ENCODE measurements around the gene COL2A1. TPM values are rescaled to one million over a fixed set of nuclear protein-coding genes. Genes with fewer than 3 reads are reported as not detected.

COL2A1 gene
- total and polyA plus RNA-seq, 9 of the 15 experiments (the other 6 are each of a cell fraction or from before 2014, with no cell fraction given) = 0.46 TPM; not detected in 8

- TF ChIP-seq DIDO1 (tag; IDR thresholded peaks at IDR 0.05; ENCODE audit: low read depth) (no peak), MTA1 (IDR thresholded peaks at IDR 0.05; ENCODE audit: borderline replicate concordance) (no peak), RBM34 (IDR thresholded peaks at IDR 0.05; ENCODE audit: borderline replicate concordance, insufficient read depth, low read length) (no peak), U2AF1 (optimal IDR thresholded peaks at IDR 0.05; ENCODE audit: low read depth, low read length) (no peak)
These were observed 21.5 kb downstream of the COL2A1 start (continued) for GRCh38 chr12:47982770-47983169.

- H3K4me1 ChIP-seq (replicated peaks in 1 of 2; ENCODE audit: control insufficient read depth in 2 of 2, insufficient read depth in 2 of 2, low read length in 2 of 2) = peaks cover 0 to 16% of the 10 kb centered on the region in 2 experiments; a peak in 2 of 5 replicates
- no peak overlapping the region for H3K4me3 ChIP-seq
- no peak overlapping the region for H3K9ac ChIP-seq (ENCODE audit: insufficient read depth in 1 of 2, low read depth in 2 of 2, low read length in 2 of 2)
- H2AFZ ChIP-seq (ENCODE audit: low read depth, low read length) = no peak overlapping the region
- WGBS (ENCODE audit: insufficient coverage, low coverage, missing lambda C conversion rate) = 3% methylated on average over 5 of the region's 5 CpGs
- ChIA-PET POLR2A (interaction anchor here (1.0 to 1.3 kb wide), 3 partner anchors 8 to 19 kb away, joined by 3 to 6 read pairs (median 5); partner anchors contain the start of gene TMEM106C), CTCF (ENCODE audit: low intra/inter-chr PET ratio) (no interaction called here)
- no peaks in the 10 kb centered on the region for H3K36me3 ChIP-seq (ENCODE audit: control insufficient read depth, insufficient read depth, low read length)
- no peaks in the 10 kb centered on the region for H3K79me2 ChIP-seq (ENCODE audit: control insufficient read depth, insufficient read depth, low read length)
- no peak overlapping the region for H3K4me2 ChIP-seq (ENCODE audit: insufficient read depth, low read length)
- H3K27ac ChIP-seq (ENCODE audit: extremely low read depth, low read depth, low read length) = no peak overlapping the region
- no peaks in the 10 kb centered on the region for H3K9me3 ChIP-seq (replicated peaks; ENCODE audit: control insufficient read depth, insufficient read depth, low read depth, low read length)
- in situ Hi-C loops (cut with MboI) = no loop called here
- peaks cover 11% of the 10 kb centered on the region; the same call in 1 of the 2 replicates for H4K20me1 ChIP-seq (replicated peaks; ENCODE audit: control insufficient read depth, insufficient read depth, low read length)
- DNase-seq (ENCODE audit: extremely low read depth in 1 of 4, low spot score in 3 of 4) (no peak), FAIRE-seq (no peak), ATAC-seq (no peak)
- H3K27me3 ChIP-seq (ENCODE audit: control insufficient read depth in 2 of 2, insufficient read depth in 2 of 2, low read length in 2 of 2) = peaks cover 39 to 96% of the 10 kb centered on the region in 2 experiments; a peak in 4 of 5 replicates
- intact Hi-C loops (cut with micrococcal nuclease) = no loop called here
- peaks cover 3% of the 10 kb centered on the region for H3K9me1 ChIP-seq (ENCODE audit: control insufficient read depth, insufficient read depth, low read length)
- no TSS peak for BruUV-seq (replicated peaks)
- TF ChIP-seq NFE2L1 (tag; IDR thresholded peaks at IDR 0.05; ENCODE audit: borderline replicate concordance, low read depth) (no peak), NCOA1 (IDR thresholded peaks at IDR 0.05; ENCODE audit: low read depth) (no peak), ZZZ3 (IDR thresholded peaks at IDR 0.05) (no peak), IFI16 (CRISPR knock-in tag; IDR thresholded peaks at IDR 0.05) (no peak), NFIX (CRISPR knock-in tag; IDR thresholded peaks at IDR 0.05; ENCODE audit: low read depth) (no peak), ELF1 (tag; IDR thresholded peaks at IDR 0.05) (no peak), GATAD2B (IDR thresholded peaks at IDR 0.05; ENCODE audit: borderline replicate concordance) (no peak), ERF (CRISPR knock-in tag; IDR thresholded peaks at IDR 0.05) (no peak), HOXB6 (CRISPR knock-in tag; IDR thresholded peaks at IDR 0.05; ENCODE audit: borderline replicate concordance) (no peak), BRD9 (IDR thresholded peaks at IDR 0.05; ENCODE audit: low read depth, partially characterized antibody) (no peak)
- TF ChIP-seq, protein P1, sequence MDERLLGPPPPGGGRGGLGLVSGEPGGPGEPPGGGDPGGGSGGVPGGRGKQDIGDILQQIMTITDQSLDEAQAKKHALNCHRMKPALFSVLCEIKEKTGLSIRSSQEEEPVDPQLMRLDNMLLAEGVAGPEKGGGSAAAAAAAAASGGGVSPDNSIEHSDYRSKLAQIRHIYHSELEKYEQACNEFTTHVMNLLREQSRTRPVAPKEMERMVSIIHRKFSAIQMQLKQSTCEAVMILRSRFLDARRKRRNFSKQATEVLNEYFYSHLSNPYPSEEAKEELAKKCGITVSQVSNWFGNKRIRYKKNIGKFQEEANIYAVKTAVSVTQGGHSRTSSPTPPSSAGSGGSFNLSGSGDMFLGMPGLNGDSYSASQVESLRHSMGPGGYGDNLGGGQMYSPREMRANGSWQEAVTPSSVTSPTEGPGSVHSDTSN (CRISPR knock-in tag; IDR thresholded peaks at IDR 0.05; ENCODE audit: low read depth) = no peak
- TF ChIP-seq, protein P1 (tag; conservative IDR thresholded peaks at IDR 0.05; ENCODE audit: low read depth) = no peak
- TF ChIP-seq, protein P2, sequence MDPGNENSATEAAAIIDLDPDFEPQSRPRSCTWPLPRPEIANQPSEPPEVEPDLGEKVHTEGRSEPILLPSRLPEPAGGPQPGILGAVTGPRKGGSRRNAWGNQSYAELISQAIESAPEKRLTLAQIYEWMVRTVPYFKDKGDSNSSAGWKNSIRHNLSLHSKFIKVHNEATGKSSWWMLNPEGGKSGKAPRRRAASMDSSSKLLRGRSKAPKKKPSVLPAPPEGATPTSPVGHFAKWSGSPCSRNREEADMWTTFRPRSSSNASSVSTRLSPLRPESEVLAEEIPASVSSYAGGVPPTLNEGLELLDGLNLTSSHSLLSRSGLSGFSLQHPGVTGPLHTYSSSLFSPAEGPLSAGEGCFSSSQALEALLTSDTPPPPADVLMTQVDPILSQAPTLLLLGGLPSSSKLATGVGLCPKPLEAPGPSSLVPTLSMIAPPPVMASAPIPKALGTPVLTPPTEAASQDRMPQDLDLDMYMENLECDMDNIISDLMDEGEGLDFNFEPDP (CRISPR knock-in tag; IDR thresholded peaks at IDR 0.05) = no peak
- TF ChIP-seq, protein P3, sequence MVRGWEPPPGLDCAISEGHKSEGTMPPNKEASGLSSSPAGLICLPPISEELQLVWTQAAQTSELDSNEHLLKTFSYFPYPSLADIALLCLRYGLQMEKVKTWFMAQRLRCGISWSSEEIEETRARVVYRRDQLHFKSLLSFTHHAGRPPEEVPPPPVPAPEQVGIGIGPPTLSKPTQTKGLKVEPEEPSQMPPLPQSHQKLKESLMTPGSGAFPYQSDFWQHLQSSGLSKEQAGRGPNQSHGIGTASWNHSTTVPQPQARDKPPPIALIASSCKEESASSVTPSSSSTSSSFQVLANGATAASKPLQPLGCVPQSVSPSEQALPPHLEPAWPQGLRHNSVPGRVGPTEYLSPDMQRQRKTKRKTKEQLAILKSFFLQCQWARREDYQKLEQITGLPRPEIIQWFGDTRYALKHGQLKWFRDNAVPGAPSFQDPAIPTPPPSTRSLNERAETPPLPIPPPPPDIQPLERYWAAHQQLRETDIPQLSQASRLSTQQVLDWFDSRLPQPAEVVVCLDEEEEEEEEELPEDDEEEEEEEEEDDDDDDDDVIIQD (CRISPR knock-in tag; IDR thresholded peaks at IDR 0.05) = no peak
These were observed 22.0 kb downstream of the COL2A1 start for GRCh38 chr12:47982311-47982710.
